Body of pancreas (tissue), 4 donors: Measurements from ENCODE around the gene CELSR3.

Experiments used
- CTCF ChIP-seq, 7 experiments: fragments of 450-650 bp in 4 of 7; fragments of 200-600 bp in 3 of 7; sonication (generic) in 3 of 7; IDR thresholded peaks; one replicate each; pipeline ENCODE4 v1.5.1; 2016 to 2019; ENCODE audit warnings: antibody characterized with exemption in 7 of 7
- POLR2A ChIP-seq, 3 donors: fragments of 450-650 bp; IDR thresholded peaks; one replicate each; pipeline ENCODE4 v1.6.1; 2016; ENCODE audit warnings: antibody characterized with exemption in 3 of 3, mild to moderate bottlenecking in 2 of 3

- TF ChIP-seq CTCF (IDR thresholded peaks at IDR 0.05): no peak
- TF ChIP-seq POLR2A (IDR thresholded peaks at IDR 0.05): no peak
Observed at GRCh38 chr3:48674505-48674904, 11.8 kb upstream of the CELSR3 start.
